ENCODE measurements around the gene KLRG1.

Gene KLRG1

DNA sequence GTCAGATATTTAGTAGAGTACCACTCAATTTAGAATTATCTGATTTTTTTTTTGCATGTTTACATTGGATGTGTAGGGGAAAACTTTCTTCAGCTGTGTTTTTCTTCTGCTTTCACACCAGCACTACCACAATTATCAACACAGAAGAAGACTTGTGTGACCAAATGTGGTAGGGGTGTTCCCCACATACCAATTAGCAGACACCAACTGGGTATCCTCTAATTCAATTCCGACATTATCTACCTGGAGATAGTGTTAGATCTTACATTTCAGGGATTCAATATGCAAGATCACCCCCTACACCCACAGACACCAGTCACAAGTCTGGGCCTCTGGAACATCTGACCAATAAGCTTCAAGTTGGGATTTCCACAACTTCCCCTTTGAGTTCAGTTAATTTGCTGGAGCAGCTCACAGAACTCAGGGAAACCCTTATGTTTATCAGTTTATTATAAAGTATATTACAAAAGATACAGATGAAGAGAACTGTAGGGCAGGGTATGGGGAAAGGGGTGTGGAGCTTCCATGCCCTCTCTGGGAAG, 4.1 kb upstream of the KLRG1 start:
- DNase-seq (ENCODE audit: low read depth): no peak

DNA sequence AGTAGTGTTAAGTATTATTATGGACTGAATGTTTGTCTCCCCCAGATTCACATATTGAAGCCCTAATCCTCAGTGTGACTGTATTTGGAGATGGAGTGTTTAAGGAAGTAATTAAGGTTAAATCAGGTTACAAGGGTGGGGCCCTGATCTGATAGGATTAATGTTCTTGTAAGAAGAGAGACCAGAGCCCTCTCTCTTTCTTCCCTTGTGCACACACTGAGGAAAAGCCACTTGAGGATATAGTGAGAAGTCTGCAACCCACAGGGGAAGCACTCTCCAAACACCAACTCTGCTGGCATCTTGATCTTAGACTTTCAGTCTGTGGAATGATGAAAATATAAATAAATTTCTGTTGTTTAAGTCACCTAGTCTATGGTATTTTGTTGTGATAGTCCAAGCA, 2.2 kb upstream of the KLRG1 start:
- DNase-seq (ENCODE audit: low read depth): no peak

DNA sequence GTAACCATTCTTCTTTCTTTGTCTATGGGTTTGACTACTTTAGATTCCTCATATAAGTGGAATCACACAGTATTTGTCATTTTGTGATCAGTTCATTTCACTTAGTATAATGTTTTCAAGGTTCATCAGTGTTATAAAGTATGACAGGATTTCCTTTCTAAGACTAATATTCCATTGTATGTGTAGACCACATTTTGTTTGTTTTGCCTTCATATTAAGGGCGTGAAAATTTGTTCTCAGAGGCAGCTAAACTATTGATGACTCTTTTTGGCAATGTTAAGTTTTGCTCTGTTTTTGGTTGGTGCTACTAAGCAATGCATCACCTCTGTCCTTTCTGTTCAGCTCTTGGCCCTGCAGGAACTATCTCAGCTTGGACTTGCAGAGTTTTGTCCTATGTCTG, 1.7 kb upstream of the KLRG1 start:
- no peak for DNase-seq (ENCODE audit: low read depth)

DNA sequence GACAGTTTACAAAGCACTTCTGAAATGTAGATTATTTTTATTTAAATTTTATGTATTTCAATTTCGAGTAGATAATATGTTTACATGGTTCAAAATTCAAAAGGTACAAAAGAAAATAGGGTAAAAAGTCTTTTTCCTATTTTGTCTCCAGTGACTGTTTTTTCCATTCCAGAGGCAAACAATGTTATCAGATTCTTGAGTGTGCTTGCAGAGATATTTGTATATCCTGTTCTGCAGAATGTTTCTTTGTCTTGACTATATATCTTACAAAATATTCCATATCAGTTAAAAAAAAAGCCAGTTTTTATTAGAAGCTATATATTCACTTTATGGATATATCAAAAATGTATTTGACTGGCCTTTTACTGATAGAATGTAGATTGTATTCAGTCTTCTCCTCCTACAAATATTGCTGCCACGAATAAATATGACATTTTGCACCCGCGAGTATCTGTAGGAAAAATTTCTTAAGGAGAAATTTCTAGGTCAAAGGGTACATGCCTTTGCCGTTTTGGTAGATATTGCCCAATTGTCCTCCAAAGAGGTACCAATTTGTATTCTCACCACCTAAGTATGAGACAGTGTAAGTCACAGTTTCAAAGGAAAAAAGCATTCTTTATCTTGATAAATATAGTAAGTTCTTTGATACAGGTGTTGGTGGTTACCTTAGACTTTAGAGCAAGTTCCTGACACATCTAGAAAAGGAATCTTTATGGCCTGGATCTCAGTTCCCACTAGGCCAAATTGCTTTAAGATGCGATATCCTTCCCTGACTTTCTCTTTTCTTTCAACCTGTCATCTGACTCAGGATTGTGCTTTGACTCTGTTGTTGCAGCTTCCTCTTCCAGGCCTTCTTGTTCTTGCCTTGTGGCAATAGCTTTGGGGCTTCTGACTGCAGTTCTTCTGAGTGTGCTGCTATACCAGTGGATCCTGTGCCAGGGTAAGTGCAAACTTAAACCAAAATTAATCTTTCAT, 2.3 kb downstream of the KLRG1 start:
- DNase-seq (ENCODE audit: low read depth): no peak

DNA sequence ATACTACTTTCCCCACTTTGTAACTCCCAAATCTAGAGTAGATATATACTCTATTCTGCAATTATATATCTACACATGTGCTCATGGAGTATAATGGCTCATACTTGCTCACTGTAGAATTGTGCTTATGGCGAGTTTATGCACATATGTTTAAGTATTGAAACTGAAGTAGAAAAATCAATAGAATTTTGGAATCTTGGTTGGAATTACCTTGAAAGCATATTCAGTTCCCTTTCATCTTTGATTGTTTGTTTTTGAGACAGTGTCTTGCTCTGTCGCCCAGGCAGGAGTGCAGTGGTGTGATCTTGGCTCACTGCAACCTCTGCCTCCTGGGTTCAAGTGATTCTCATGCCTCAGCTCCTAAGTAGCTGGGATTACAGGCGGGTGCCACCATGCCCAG, 4.5 kb downstream of the KLRG1 start:
- DNase-seq (ENCODE audit: low read depth): no peak

DNA sequence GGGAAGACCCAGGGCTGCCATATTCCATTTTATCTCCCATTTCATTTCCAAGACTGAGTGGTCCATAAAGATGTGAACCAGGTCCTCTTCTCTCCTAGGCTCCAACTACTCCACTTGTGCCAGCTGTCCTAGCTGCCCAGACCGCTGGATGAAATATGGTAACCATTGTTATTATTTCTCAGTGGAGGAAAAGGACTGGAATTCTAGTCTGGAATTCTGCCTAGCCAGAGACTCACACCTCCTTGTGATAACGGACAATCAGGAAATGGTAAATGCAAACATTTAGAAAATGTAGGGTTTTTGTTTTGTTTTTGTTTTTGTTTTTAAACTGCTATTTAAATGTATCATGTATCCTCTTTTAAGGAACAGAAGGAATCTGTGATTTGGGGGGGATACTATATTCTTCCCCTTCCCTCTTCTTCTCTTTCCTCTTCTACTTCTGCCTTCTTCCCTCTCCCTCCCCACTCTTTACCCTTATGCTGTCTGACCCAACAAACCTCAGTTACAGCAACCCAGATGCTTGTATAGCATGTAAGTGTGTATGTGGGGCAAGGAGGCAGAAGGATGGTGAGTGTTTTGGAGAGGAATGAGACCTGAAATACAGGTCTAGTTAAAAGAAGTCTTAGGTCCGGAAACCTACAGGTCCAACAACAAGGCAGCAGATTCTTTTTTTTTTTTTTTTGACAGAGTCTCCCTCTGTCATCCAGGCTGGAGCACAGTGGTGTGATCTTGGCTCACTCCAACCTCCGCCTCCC, 5.9 kb downstream of the KLRG1 start:
- no peak for DNase-seq (ENCODE audit: low read depth)

DNA sequence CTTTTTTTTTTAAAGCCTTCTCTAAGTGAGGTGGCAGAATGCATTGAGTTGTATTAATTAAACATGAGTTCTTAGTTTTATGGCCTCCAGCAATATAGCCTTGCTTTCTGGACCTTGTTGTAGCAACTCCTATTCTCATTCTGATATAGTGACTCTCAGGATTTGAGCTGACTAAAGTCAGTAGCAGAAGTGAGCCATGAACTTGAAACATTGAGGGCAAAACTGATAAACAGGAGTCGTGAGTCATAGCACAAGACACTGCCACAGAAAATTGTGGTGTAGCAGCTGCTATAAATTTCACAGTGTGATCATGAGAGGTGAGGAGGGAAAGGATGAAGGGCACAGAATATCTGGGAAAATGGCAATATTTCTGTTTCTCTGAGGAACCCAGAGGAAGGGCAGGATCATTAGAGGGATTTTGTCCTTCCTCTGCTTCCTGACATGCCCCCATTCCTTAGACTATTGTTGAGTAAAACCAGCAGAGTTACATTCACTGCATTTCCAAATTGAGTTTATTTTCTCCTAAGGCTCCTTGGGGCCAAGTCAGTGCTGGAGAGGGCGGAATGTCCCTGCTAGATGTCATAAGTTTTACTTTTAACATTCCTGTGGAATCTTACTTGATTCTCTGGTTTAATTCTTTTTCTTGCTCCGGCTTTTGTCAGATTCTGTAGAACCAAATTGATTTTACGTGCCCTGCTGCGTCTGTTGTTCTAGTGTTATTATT, 7.5 kb downstream of the KLRG1 start:
- DNase-seq (ENCODE audit: low read depth): peak; percentile 31

DNA sequence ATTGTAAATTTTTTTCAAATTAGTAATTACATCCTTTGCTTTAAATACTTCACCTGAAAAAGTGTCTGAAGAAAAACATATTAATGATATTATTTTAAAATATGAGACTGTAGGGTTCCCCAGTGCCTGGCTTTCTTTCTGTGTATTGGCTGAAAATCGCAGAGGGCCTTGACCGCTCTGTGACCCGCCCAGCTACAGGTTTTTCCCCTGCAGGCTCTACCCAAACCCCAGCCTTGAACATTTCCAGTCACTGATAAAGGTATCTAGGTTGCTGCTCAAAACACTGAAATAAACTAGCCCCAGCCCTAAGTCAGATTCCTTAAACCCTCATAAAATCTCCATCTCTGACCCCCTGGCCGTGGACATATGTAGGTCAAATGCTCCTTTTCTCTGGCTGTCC, 11.9 kb downstream of the KLRG1 start:
- DNase-seq (ENCODE audit: low read depth): no peak

DNA sequence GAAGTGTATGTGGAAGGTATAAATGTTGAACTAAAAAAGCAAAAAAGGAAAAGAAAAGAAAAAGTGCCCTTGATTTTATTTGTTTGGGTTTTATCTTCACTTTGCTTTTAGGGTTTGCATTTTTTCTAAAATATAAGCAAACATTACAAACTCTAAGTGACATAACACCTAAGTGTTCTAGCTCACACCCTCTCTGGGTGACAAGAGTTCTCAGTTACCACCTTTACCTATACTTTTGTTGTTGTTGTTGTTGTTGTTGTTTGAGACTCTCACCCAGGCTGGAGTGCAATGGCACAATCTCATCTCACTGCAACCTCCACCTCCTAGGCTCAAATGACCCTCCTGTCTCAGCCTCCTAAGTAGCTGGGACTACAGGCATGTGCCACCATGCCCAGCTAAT, 13.0 kb downstream of the KLRG1 start:
- no peak for DNase-seq (ENCODE audit: low read depth)

DNA sequence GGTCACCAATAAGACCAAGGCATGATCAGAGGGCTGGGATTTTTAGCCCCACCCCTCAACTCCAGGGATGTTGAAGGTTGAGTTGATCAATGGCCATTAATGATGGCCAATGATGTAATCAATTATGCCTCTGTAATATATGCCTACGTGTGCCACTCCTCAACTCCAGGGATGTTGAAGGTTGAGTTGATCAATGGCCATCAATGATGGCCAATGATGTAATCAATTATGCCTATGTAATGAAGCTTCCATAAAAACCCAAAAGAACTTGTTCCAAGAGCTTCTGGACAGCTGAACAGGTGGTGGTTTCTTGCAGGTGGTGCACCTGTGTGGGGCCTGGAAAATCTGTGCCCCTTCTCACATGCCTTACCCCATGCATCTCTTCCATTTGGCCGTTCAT, 33.2 kb downstream of the KLRG1 start:
- DNase-seq (ENCODE audit: low read depth): no peak

DNA sequence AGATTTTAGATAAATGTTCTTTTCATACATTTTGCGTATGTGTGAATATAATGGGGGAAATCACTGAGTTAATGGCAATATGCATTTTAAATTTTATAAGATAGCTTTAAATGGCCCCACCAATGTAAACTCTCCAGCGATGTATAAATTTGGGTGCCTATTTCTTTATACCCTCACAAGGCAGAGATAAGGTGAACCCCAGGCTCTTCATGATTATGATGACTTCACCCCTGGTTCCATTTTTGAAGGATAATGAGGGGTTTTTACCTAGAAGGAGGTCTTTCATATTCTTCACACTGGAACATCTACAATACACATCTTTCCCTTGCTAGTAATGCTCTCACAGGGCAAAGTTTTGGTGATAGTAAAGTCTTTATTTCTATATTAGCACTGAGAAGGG, 35.2 kb downstream of the KLRG1 start:
- DNase-seq (ENCODE audit: low read depth): no peak

DNA sequence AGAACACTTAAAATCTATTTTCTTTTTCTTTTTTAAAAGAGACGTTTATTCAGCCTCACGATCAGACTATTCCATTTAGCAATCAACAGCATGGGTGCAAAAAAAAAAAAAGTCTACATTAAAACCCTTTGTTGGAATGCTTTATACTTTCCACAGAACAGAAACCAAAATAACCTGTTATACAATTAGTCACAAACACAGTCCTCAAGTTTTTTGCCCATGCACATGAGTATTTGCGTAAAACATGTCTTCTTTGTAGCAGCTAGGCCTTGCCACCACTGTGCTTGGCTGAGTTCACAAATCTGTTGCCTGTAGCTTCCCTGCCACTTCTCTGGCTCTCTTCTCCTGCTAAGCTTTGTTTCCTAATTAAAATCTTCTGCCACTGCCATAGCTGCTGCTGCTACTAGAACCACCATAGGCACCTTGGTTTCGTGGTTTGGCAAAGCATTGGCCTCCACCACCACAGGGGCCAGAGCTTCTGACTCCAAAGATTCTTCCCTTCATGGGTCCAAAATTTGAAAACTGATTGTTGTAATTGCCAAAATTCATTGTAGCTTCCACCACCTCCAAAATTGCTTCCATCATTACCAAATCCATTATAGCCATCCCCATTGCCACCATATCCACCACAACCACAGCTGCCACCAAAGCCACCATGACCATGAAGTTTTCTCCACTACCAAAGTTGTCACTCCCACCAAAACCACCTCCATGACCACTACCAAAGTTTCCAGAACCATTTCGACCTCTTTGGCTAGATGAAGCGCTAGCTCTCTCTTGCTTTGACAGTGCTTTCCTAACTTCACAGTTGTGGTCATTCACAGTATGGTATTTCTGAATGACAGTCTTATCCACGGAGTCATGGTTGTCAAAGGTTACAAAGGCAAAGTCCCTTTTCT, 38.1 kb downstream of the KLRG1 start:
- no peak for DNase-seq (ENCODE audit: low read depth)

DNA sequence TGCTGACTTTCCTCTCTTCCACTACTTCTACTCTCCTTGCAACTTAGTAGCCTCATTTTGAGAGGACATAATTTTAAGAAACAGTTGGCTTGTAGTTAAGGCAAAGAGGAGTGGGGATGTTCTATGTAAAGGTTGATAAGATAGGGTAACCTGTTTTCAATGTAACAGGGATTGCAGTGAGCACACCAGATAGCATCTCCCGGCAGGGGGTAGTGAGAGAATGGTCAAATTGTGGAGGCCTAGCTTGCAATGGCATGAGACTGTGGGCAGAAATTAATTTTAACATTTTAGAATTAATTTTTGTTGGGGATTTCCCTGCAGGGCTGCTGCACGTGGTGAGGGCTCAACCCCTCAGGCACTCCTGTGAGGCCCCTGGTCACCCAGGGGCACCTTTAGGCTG, 41.4 kb downstream of the KLRG1 start:
- DNase-seq (ENCODE audit: low read depth): no peak

DNA sequence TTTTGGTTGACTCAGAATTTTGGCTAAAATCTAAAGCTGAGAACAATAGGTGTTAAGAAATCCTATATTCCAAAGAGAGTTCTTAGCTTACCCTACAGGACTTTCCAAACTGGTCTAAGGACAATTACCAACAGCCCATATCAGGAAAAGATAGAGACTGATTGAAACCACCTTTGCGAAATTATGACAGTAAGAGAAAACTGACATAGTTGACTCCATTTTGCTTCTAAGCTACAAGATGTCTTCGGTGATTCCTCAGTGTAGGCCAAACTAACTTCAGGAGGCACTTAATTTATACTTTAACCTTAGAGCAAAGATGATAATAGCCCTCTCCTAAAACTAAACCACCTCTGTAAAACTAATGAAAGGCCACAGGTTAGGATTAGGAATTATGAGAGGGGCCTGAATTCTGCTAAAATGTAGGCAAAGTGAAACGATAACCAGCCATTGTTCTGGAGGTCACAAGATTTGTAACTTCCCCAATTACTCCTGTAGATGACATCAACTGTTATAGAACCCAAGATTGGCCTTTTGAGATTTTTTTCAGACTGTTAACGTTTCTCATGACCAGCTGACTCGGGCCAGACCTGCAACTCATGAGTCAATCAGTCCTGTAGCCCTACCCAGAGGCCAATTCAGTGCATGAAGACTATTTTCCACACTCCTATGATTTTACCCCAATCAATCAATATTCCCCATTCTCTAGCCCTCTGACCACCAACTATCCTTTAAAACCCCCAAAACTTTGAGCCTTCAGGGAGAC, 43.0 kb downstream of the KLRG1 start:
- no peak for DNase-seq (ENCODE audit: low read depth)

DNA sequence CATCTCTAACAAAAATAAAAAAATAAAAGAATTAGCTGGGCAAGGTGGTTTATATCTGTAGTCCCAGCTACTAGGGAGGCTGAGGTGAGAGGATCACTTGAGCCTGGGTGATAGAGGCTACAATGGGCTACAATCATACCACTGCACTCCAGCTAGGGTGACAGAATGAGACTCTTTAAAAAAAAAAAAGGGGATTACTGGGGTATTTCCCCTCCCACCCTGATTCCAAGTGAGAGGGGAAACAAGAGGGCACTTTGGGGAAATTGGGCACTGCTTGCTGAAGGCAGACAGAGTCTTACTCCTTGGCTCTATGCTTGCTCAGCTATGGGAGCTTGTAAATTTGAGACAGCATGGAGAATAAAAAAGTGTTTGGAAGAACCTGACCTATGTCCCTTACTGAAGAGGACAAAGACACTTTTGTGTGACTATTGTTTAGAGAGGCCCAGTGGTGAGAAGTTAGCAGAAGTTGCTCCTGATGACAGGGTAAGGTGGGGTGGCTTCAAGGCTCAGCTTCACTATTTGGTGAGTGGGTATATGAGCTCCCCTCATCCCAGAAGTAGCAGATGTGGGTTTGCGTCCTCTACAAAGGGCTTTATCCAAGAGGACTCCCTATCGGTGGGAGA, 44.0 kb downstream of the KLRG1 start:
- DNase-seq (ENCODE audit: low read depth): no peak

DNA sequence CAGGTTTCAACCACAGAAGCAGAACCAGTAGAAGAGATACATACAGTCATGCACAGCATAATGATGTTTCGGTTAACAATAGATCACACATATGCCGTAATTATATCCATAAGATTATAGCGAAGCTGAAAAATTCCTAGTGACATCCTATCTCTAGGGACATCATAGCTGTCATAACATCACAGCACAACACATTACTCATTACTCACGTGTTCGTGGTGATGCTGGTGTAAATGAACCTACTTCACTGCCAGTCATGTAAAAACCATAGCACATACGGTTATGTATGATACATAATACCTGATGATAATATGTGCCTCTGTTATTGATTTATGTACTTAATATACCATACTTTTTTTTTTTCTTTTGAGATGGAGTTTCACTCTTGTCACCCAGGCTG, 44.7 kb downstream of the KLRG1 start:
- DNase-seq (ENCODE audit: low read depth): no peak

DNA sequence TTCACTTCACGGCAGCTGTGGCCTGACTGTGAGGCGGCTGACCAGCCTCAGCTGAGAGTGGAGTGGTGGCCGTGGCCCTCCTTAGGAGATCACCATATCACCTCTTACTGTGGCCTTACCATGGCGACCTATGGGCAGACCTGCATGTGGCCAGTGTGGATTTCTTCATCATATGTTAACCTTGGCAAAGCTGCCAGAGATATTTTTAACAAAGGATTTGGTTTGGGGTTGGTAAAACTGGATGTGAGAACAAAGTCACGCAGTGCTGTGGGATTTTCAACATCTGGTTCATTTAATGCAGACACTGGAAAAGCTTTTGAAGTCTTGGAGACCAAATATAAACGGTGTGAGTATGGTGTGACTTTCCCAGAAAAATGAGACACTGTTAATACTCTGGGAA, 46.9 kb downstream of the KLRG1 start:
- DNase-seq (ENCODE audit: low read depth): no peak

DNA sequence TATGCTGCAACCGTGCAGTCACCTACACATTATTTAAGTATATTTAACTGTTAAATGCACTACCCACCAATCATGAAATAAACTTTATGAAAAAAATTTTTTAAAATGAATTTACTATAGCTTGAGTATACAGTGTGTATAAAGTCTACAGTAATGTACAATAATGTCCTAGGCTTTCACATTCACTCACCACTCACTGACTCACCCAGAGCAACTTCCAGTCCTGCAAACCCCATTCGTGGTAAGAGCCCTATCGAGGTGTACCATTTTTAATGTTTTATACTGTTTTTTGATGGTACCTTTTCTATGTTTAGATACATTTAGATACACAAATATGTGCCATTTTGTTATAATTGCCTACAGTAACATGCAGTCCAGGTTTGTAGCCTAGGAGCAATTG, 48.1 kb downstream of the KLRG1 start:
- no peak for DNase-seq (ENCODE audit: low read depth)

DNA sequence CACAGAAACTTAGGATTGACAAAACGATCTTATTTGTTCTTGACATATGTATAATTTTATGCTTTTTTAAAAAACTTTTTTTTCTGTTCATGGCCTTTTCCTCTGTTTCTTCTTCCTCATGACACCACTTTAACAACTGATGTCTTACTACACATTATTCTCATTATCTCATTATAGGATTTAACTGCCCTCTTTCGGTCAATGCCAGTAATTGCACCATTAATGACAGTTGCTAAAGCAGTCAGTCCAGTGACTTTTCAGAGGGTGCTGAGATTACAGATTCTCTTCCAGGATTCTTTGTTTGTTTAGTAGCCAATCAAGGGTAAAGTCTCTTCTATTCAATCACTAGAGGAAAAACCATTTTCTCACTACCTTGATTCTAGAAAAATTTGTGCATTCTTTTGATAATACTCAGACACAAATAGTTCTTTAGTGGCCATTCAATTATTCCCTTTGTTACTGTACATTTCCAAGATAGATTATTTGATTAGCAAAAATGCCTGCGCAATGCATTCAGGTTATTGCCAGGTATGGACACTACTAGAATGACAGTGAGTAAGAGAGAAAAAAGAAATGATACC, 50.1 kb downstream of the KLRG1 start:
- DNase-seq (ENCODE audit: low read depth): peak; percentile 54

Data from EH (cell line).